ENCODE measurements around the gene CHSY1.

DNA sequence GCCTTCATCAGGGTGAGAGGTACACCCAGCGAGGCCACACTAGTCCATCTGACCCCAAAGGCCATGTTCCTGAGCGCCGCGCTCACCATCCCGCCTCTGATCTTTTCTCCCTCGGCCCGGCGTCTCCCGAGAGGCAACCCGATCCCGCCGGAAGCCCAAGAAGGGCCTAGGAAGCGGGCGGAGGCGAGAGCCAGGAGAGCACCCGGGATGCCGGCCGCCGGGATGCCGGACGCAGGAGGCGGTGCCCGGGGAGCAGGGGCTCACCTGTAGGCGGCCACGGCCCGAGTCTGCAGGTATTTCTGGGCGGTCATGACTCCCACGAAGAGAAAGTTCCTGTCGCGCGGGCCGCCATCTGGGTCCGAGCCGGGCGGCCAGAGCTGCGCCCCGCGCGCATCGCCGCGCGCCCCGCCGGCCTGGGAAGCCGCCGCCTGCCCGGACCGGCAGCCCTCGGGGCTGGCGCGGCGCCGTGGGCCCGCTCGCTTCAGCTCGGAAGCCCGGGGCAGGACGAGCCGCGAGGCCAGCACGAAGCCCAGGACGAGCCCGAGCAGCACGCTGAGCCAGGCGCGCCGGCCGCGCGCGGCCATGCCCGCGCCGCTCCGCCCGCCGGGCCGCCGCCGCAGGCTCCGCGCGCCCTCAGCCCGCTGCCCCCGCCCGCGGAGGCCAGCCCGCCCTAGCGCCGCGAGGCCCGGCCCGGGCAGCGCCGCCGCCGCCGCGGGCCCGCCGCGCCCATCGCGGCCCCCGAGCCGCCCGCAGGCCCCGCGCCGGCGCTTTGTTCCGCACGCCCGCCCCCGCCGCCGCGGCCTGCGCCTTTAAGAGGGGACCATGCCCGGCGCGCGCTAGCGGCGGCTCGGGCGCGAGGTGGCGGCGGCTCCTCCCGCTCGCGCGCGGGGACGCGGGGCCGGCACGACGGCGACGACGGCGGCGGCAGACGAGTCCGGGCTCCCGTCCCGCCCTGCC, 697 bp downstream of the CHSY1 start:
- no peak for TF ChIP-seq KDM1A (IDR thresholded peaks at IDR 0.05; ENCODE audit: low read depth)
- TF ChIP-seq, protein P1, sequence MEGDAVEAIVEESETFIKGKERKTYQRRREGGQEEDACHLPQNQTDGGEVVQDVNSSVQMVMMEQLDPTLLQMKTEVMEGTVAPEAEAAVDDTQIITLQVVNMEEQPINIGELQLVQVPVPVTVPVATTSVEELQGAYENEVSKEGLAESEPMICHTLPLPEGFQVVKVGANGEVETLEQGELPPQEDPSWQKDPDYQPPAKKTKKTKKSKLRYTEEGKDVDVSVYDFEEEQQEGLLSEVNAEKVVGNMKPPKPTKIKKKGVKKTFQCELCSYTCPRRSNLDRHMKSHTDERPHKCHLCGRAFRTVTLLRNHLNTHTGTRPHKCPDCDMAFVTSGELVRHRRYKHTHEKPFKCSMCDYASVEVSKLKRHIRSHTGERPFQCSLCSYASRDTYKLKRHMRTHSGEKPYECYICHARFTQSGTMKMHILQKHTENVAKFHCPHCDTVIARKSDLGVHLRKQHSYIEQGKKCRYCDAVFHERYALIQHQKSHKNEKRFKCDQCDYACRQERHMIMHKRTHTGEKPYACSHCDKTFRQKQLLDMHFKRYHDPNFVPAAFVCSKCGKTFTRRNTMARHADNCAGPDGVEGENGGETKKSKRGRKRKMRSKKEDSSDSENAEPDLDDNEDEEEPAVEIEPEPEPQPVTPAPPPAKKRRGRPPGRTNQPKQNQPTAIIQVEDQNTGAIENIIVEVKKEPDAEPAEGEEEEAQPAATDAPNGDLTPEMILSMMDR (IDR thresholded peaks at IDR 0.05): no peak
- TF ChIP-seq EP300 (IDR thresholded peaks at IDR 0.05): no peak
- no peak for TF ChIP-seq FOSL2 (IDR thresholded peaks at IDR 0.05)
- no peak for TF ChIP-seq FOSL2 (CRISPR knock-in tag; IDR thresholded peaks at IDR 0.05)
- no peak for TF ChIP-seq BHLHE40 (IDR thresholded peaks at IDR 0.05; ENCODE audit: low read depth, low read length)
- no peak for TF ChIP-seq RAD21 (conservative IDR thresholded peaks at IDR 0.05 in 1 of 2, IDR thresholded peaks at IDR 0.05 in 1 of 2)
- TF ChIP-seq EHMT2 (IDR thresholded peaks at IDR 0.05; ENCODE audit: low read depth): no peak
- TF ChIP-seq, protein P2, sequence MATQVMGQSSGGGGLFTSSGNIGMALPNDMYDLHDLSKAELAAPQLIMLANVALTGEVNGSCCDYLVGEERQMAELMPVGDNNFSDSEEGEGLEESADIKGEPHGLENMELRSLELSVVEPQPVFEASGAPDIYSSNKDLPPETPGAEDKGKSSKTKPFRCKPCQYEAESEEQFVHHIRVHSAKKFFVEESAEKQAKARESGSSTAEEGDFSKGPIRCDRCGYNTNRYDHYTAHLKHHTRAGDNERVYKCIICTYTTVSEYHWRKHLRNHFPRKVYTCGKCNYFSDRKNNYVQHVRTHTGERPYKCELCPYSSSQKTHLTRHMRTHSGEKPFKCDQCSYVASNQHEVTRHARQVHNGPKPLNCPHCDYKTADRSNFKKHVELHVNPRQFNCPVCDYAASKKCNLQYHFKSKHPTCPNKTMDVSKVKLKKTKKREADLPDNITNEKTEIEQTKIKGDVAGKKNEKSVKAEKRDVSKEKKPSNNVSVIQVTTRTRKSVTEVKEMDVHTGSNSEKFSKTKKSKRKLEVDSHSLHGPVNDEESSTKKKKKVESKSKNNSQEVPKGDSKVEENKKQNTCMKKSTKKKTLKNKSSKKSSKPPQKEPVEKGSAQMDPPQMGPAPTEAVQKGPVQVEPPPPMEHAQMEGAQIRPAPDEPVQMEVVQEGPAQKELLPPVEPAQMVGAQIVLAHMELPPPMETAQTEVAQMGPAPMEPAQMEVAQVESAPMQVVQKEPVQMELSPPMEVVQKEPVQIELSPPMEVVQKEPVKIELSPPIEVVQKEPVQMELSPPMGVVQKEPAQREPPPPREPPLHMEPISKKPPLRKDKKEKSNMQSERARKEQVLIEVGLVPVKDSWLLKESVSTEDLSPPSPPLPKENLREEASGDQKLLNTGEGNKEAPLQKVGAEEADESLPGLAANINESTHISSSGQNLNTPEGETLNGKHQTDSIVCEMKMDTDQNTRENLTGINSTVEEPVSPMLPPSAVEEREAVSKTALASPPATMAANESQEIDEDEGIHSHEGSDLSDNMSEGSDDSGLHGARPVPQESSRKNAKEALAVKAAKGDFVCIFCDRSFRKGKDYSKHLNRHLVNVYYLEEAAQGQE (IDR thresholded peaks at IDR 0.05): no peak
- no peak for TF ChIP-seq CHD2 (IDR thresholded peaks at IDR 0.05; ENCODE audit: low read length, partially characterized antibody)
- TF ChIP-seq CEBPB (IDR thresholded peaks at IDR 0.05): no peak
- TF ChIP-seq ESRRA (IDR thresholded peaks at IDR 0.05; ENCODE audit: borderline replicate concordance, low read length): no peak
- no peak for TF ChIP-seq GATA3 (IDR thresholded peaks at IDR 0.05; ENCODE audit: borderline replicate concordance)
- TF ChIP-seq NPAS2 (CRISPR knock-in tag; IDR thresholded peaks at IDR 0.05; ENCODE audit: borderline replicate concordance): no peak
- TF ChIP-seq, protein P3, sequence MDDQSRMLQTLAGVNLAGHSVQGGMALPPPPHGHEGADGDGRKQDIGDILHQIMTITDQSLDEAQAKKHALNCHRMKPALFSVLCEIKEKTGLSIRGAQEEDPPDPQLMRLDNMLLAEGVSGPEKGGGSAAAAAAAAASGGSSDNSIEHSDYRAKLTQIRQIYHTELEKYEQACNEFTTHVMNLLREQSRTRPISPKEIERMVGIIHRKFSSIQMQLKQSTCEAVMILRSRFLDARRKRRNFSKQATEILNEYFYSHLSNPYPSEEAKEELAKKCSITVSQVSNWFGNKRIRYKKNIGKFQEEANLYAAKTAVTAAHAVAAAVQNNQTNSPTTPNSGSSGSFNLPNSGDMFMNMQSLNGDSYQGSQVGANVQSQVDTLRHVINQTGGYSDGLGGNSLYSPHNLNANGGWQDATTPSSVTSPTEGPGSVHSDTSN (IDR thresholded peaks at IDR 0.05): no peak

All from A549 (cell line).